Measurements from ENCODE around the gene HOXB4.

GRCh38 chr17:48528936-48529682, 49.0 kb downstream of the HOXB4 start:
- TF ChIP-seq, protein P1, sequence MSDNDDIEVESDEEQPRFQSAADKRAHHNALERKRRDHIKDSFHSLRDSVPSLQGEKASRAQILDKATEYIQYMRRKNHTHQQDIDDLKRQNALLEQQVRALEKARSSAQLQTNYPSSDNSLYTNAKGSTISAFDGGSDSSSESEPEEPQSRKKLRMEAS (IDR thresholded peaks at IDR 0.05; ENCODE audit: low read depth, low read length), result no peak
- TF ChIP-seq, protein P2, sequence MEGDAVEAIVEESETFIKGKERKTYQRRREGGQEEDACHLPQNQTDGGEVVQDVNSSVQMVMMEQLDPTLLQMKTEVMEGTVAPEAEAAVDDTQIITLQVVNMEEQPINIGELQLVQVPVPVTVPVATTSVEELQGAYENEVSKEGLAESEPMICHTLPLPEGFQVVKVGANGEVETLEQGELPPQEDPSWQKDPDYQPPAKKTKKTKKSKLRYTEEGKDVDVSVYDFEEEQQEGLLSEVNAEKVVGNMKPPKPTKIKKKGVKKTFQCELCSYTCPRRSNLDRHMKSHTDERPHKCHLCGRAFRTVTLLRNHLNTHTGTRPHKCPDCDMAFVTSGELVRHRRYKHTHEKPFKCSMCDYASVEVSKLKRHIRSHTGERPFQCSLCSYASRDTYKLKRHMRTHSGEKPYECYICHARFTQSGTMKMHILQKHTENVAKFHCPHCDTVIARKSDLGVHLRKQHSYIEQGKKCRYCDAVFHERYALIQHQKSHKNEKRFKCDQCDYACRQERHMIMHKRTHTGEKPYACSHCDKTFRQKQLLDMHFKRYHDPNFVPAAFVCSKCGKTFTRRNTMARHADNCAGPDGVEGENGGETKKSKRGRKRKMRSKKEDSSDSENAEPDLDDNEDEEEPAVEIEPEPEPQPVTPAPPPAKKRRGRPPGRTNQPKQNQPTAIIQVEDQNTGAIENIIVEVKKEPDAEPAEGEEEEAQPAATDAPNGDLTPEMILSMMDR (IDR thresholded peaks at IDR 0.05 in 2 of 3, conservative IDR thresholded peaks at IDR 0.05 in 1 of 3; ENCODE audit: control insufficient read depth in 2 of 3, extremely low read depth in 1 of 3, insufficient read depth in 1 of 3, low read depth in 3 of 3, low read length in 3 of 3), result no peak
- TF ChIP-seq TARDBP (IDR thresholded peaks at IDR 0.05; ENCODE audit: borderline replicate concordance) (no peak), TAF1 (IDR thresholded peaks at IDR 0.05; ENCODE audit: borderline replicate concordance, low read depth, low read length) (no peak), TCF12 (IDR thresholded peaks at IDR 0.05; ENCODE audit: low read depth, low read length) (no peak), EZH2 (IDR thresholded peaks at IDR 0.05; ENCODE audit: borderline replicate concordance, control insufficient read depth, low read depth, low read length) (no peak), ZBED1 (IDR thresholded peaks at IDR 0.05; ENCODE audit: borderline replicate concordance) (no peak)
- TF ChIP-seq, protein P3, sequence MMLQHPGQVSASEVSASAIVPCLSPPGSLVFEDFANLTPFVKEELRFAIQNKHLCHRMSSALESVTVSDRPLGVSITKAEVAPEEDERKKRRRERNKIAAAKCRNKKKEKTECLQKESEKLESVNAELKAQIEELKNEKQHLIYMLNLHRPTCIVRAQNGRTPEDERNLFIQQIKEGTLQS (IDR thresholded peaks at IDR 0.05; ENCODE audit: borderline replicate concordance, extremely low read depth, low read depth, low read length), result no peak

Measured in GM12878 (cell line).